ENCODE results near the gene GSN. TPM values are rescaled to one million over a fixed set of nuclear protein-coding genes. Genes with fewer than 3 reads are reported as not detected.
A peak's percentile ranks its signal among the peaks of the same experiment; 100 is the strongest.

The GSN gene
- total and polyA plus RNA-seq, 12 donors: 78.5 to 735 (median 293) TPM

DNA sequence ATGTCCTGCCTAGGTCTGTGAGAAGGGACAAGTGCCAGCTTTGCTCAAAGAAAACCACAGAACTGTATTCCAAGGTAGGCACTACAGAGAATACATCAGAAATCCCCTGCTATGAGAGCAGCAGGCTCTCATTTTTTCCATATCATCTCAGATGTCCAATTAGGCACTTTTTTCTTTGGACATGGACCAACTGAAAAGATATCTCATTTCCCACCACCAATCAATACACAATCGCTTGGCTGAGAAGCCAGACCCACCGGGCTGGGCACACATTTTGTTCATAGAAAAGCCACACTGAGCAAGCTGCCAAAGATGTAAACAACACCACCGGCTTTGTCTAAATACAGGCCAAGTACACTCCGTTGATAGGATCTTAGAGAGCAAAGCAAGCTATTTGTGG is 76.2 kb downstream of the GSN start:
- H3K27me3 ChIP-seq: no peaks in the 10 kb centered on the region
- no peaks in the 10 kb centered on the region for H3K9me3 ChIP-seq (replicated peaks in 1 of 3)
- peaks cover 0 to 79% of the 10 kb centered on the region in 2 donors for H3K36me3 ChIP-seq (replicated peaks in 1 of 2)
- intact Hi-C loops (cut with DNase I): no loop called here
- 80 to 87% (median 83%) methylated on average over 4 of the region's 4 CpGs for WGBS, 4 donors
- no peak for TF ChIP-seq POLR2A (IDR thresholded peaks at IDR 0.05)
- TF ChIP-seq, protein P1, sequence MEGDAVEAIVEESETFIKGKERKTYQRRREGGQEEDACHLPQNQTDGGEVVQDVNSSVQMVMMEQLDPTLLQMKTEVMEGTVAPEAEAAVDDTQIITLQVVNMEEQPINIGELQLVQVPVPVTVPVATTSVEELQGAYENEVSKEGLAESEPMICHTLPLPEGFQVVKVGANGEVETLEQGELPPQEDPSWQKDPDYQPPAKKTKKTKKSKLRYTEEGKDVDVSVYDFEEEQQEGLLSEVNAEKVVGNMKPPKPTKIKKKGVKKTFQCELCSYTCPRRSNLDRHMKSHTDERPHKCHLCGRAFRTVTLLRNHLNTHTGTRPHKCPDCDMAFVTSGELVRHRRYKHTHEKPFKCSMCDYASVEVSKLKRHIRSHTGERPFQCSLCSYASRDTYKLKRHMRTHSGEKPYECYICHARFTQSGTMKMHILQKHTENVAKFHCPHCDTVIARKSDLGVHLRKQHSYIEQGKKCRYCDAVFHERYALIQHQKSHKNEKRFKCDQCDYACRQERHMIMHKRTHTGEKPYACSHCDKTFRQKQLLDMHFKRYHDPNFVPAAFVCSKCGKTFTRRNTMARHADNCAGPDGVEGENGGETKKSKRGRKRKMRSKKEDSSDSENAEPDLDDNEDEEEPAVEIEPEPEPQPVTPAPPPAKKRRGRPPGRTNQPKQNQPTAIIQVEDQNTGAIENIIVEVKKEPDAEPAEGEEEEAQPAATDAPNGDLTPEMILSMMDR (IDR thresholded peaks at IDR 0.05): no peak
- no peak overlapping the region for H3K4me3 ChIP-seq
- no peak overlapping the region for H3K27ac ChIP-seq
- no peak for DNase-seq
- H3K4me1 ChIP-seq (replicated peaks in 1 of 2): peaks cover 7 to 20% of the 10 kb centered on the region in 2 donors

DNA sequence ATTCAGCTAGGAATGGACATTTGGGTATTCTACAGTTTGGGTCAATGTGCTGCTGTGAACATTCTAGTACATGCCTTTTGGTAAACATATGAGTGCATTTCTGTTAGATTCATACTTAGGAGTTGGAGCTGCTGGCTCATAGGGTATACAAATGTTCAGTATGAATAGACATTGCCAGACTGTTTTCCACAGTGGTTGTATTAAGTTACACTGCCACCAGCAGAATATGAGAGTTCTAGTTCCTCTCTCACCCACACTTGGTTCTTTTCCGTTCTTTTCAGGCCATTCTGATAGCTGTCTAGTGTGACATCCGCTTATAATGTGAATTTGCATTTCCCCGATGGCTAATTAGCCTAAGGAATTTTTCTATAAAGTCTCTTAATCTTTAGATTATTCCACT is 77.1 kb downstream of the GSN start:
- Histone ChIP-seq H3K4me1 (replicated peaks in 1 of 2) (peaks cover 16 to 20% of the 10 kb centered on the region in 2 donors), H3K4me3 (no peak overlapping the region), H3K27me3 (no peaks in the 10 kb centered on the region), H3K36me3 (replicated peaks in 1 of 2) (peaks cover 0 to 79% of the 10 kb centered on the region in 2 donors), H3K9me3 (replicated peaks in 1 of 3) (no peaks in the 10 kb centered on the region), H3K27ac (no peak overlapping the region)
- DNase-seq: no peak
- intact Hi-C loops (cut with DNase I): no loop called here
- TF ChIP-seq, protein P1 (IDR thresholded peaks at IDR 0.05): no peak
- TF ChIP-seq POLR2A (IDR thresholded peaks at IDR 0.05): no peak
- WGBS, 4 donors: 88 to 95% (median 93%) methylated on average over 3 of the region's 3 CpGs

DNA sequence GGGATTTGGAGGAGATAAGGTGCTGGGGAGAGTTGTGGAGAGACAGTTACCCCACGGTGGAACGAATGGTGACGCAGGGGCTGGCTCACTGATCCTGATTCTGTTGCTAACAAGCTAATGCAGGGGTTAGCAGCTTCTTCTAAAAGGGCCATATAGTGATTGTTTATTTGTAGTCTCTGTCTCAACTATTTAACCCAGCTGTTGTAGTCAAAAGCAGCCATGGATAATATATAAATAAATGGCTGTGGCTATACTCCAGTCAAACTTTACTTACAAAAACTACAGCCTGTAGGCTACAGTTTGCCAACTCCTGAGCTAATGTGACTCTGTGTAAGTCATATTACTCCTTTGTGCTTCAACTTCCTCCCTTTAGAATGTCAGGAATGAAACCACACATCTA is 80.3 kb downstream of the GSN start:
- peaks cover 37 to 49% of the 10 kb centered on the region in 2 donors for H3K4me1 ChIP-seq (replicated peaks in 1 of 2)
- H3K4me3 ChIP-seq: no peak overlapping the region
- intact Hi-C loops (cut with DNase I): no loop called here
- H3K36me3 ChIP-seq (replicated peaks in 1 of 2): peaks cover 0 to 75% of the 10 kb centered on the region in 2 donors
- no peak for DNase-seq
- no peak overlapping the region for H3K27ac ChIP-seq
- H3K27me3 ChIP-seq: no peaks in the 10 kb centered on the region
- TF ChIP-seq, protein P1 (IDR thresholded peaks at IDR 0.05): no peak
- TF ChIP-seq POLR2A (IDR thresholded peaks at IDR 0.05): no peak
- WGBS, 4 donors: 80 to 88% (median 83%) methylated on average over 3 of the region's 3 CpGs
- no peaks in the 10 kb centered on the region for H3K9me3 ChIP-seq (replicated peaks in 1 of 3)

DNA sequence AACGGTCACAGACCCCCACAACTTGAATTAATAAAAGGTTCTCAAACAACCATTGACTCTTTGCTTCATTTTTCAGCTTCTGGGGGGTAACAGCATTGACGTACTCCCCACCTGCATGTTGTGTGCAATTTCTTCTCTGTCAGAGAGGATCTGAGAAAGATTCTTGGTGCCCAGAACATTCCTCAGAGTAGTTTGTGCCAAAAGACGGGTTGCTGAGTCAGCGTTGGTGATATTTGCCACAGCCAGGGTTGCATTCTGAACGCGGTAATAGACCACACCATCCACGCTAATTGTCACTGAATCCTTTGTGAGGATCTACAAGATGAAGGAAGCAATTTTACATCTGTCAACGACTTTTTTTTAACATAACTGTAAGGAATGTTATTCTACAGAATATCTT is 81.0 kb downstream of the GSN start:
- peaks cover 37 to 56% of the 10 kb centered on the region in 2 donors for H3K4me1 ChIP-seq (replicated peaks in 1 of 2)
- no peak overlapping the region for H3K4me3 ChIP-seq
- intact Hi-C loops (cut with DNase I): no loop called here
- H3K27me3 ChIP-seq: no peaks in the 10 kb centered on the region
- TF ChIP-seq POLR2A (IDR thresholded peaks at IDR 0.05): no peak
- TF ChIP-seq, protein P1 (IDR thresholded peaks at IDR 0.05): no peak
- peaks cover 0 to 78% of the 10 kb centered on the region in 2 donors for H3K36me3 ChIP-seq (replicated peaks in 1 of 2)
- H3K9me3 ChIP-seq (replicated peaks in 1 of 3): no peaks in the 10 kb centered on the region
- H3K27ac ChIP-seq: peak overlapping the region in 3 of 5 donors; percentile 33 to 82 (median 42)
- DNase-seq: peak in 5 of 7 donors; percentile 48 to 74 (median 57)
- WGBS, 4 donors: 48 to 62% (median 52%) methylated on average over 8 of the region's 8 CpGs

Data from adrenal gland (tissue), 12 donors.